ENCODE results near the gene GNAQ. TPM values are rescaled to one million over a fixed set of nuclear protein-coding genes. Genes with fewer than 3 reads are reported as not detected.

Gene GNAQ
- total and polyA plus RNA-seq, 2 of the 4 experiments (the other 2 are of a cell fraction), result 23.1 to 50.7 TPM

DNA sequence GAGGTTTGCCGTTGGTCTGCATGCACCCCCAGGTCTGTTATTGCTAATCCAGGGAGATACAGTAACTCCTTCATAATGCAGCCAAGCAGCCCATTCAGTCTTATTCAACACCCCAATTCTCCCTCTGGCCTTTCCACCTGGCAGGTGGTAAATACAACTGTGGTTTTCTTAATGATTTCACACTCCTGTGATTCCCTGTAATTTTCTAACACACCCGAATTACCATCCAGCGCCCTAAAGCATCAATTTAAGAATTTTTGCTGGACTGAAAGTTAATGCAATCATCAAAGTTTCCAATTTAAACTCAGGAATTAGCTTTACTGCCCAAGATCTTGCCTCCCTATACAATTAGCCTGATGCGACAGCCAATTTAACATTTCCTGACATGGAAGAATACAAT, 62.5 kb downstream of the GNAQ start:
- H2BK5ac ChIP-seq (ENCODE audit: low read depth, low read length, poor library complexity, severe bottlenecking), result no peak overlapping the region
- H3K56ac ChIP-seq (ENCODE audit: extremely low read depth, insufficient read depth, low read length), result no peak overlapping the region
- H4K8ac ChIP-seq (ENCODE audit: low read depth in 2 of 2, low read length in 2 of 2), result no peak overlapping the region
- TF ChIP-seq RCOR1 (IDR thresholded peaks at IDR 0.05; ENCODE audit: insufficient replicate concordance, low read length), result no peak
- no peak for TF ChIP-seq BHLHE40 (IDR thresholded peaks at IDR 0.05; ENCODE audit: low read depth, low read length)
- no peak for TF ChIP-seq MAZ (IDR thresholded peaks at IDR 0.05; ENCODE audit: borderline replicate concordance, low read depth, low read length)
- TF ChIP-seq FOS (IDR thresholded peaks at IDR 0.05; ENCODE audit: low read depth, low read length), result no peak
- no peak for TF ChIP-seq MAFK (IDR thresholded peaks at IDR 0.05; ENCODE audit: low read depth, low read length)
- TF ChIP-seq, protein P1, sequence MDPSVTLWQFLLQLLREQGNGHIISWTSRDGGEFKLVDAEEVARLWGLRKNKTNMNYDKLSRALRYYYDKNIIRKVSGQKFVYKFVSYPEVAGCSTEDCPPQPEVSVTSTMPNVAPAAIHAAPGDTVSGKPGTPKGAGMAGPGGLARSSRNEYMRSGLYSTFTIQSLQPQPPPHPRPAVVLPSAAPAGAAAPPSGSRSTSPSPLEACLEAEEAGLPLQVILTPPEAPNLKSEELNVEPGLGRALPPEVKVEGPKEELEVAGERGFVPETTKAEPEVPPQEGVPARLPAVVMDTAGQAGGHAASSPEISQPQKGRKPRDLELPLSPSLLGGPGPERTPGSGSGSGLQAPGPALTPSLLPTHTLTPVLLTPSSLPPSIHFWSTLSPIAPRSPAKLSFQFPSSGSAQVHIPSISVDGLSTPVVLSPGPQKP (IDR thresholded peaks at IDR 0.05; ENCODE audit: borderline replicate concordance, low read depth, low read length), result no peak
- TF ChIP-seq, protein P2, sequence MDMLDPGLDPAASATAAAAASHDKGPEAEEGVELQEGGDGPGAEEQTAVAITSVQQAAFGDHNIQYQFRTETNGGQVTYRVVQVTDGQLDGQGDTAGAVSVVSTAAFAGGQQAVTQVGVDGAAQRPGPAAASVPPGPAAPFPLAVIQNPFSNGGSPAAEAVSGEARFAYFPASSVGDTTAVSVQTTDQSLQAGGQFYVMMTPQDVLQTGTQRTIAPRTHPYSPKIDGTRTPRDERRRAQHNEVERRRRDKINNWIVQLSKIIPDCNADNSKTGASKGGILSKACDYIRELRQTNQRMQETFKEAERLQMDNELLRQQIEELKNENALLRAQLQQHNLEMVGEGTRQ (IDR thresholded peaks at IDR 0.05; ENCODE audit: low read depth, low read length), result no peak
- no peak for TF ChIP-seq RFX5 (IDR thresholded peaks at IDR 0.05; ENCODE audit: low read depth, low read length)
- TF ChIP-seq, protein P3, sequence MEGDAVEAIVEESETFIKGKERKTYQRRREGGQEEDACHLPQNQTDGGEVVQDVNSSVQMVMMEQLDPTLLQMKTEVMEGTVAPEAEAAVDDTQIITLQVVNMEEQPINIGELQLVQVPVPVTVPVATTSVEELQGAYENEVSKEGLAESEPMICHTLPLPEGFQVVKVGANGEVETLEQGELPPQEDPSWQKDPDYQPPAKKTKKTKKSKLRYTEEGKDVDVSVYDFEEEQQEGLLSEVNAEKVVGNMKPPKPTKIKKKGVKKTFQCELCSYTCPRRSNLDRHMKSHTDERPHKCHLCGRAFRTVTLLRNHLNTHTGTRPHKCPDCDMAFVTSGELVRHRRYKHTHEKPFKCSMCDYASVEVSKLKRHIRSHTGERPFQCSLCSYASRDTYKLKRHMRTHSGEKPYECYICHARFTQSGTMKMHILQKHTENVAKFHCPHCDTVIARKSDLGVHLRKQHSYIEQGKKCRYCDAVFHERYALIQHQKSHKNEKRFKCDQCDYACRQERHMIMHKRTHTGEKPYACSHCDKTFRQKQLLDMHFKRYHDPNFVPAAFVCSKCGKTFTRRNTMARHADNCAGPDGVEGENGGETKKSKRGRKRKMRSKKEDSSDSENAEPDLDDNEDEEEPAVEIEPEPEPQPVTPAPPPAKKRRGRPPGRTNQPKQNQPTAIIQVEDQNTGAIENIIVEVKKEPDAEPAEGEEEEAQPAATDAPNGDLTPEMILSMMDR (conservative IDR thresholded peaks at IDR 0.05; ENCODE audit: low read depth, low read length), result no peak
- TF ChIP-seq MXI1 (IDR thresholded peaks at IDR 0.05; ENCODE audit: borderline replicate concordance, low read depth, low read length), result no peak
- no peak for TF ChIP-seq SMC3 (IDR thresholded peaks at IDR 0.05; ENCODE audit: low read depth, low read length)
- no peak for TF ChIP-seq CHD1 (IDR thresholded peaks at IDR 0.05; ENCODE audit: low read depth, low read length)
- no peak for TF ChIP-seq RAD21 (IDR thresholded peaks at IDR 0.05; ENCODE audit: low read length)
- TF ChIP-seq POLR2A (IDR thresholded peaks at IDR 0.05; ENCODE audit: low read depth, low read length), result no peak
- no peak for TF ChIP-seq NFE2L2 (IDR thresholded peaks at IDR 0.05; ENCODE audit: low read depth, low read length)
- no peak overlapping the region for H4K91ac ChIP-seq (ENCODE audit: insufficient read depth, low read depth, low read length)
- no peak for ATAC-seq (ENCODE audit: low read depth)
- H4K20me1 ChIP-seq (ENCODE audit: insufficient read depth, low read length), result peaks cover 26% of the 10 kb centered on the region
- no peak overlapping the region for H2BK20ac ChIP-seq (ENCODE audit: low read depth, low read length)
- H3K4me1 ChIP-seq (ENCODE audit: control insufficient read depth, insufficient read depth, low read length), result no peaks in the 10 kb centered on the region
- H2BK15ac ChIP-seq (ENCODE audit: low read depth, low read length), result no peak overlapping the region
- H3K23ac ChIP-seq (ENCODE audit: low read depth, low read length), result no peak overlapping the region
- no TSS peak for BruUV-seq (replicated peaks)
- H2AK5ac ChIP-seq (ENCODE audit: low read depth, low read length), result no peak overlapping the region
- DNase-seq, result no peak
- no peak overlapping the region for H3K9ac ChIP-seq (ENCODE audit: low read depth, low read length)
- no peak overlapping the region for H2AFZ ChIP-seq (replicated peaks; ENCODE audit: low read length, poor library complexity)
- intact Hi-C loops (cut with micrococcal nuclease) (loop anchor here (10.0 kb wide), 1 partner anchor 266 kb away; the partner anchor contains the start of gene CEP78), dilution Hi-C loops (cut with HindIII; ENCODE audit: low sequenced_read_pairs, unreplicated experiment) (no loop called here), in situ Hi-C loops (cut with MboI; ENCODE audit: low sequenced_read_pairs) (no loop called here)
- 100% methylated on average over 1 of the region's 4 CpGs; no CpG with 5 or more reads in 1 of the 2 experiments for WGBS, 2 experiments (ENCODE audit: extremely low coverage in 2 of 2, insufficient read length in 1 of 2)
- no peak overlapping the region for H3K4ac ChIP-seq (ENCODE audit: low read depth, low read length)
- no peak overlapping the region for H2BK120ac ChIP-seq (ENCODE audit: low read depth, low read length)
- no peaks in the 10 kb centered on the region for H3K27me3 ChIP-seq (ENCODE audit: control insufficient read depth, insufficient read depth, low read length)
- H3K79me1 ChIP-seq (ENCODE audit: low read depth in 1 of 2, low read length in 2 of 2), result peaks cover 23 to 47% of the 10 kb centered on the region in 2 experiments
- H3K4me2 ChIP-seq (ENCODE audit: low read depth, low read length), result no peak overlapping the region
- no peaks in the 10 kb centered on the region for H3K9me3 ChIP-seq (ENCODE audit: control insufficient read depth, insufficient read depth, low read length)
- no peak overlapping the region for H3K27ac ChIP-seq (ENCODE audit: insufficient read depth, low read length)
- no peak overlapping the region for H4K5ac ChIP-seq (ENCODE audit: low read depth, low read length)
- no peak overlapping the region for H3K4me3 ChIP-seq (ENCODE audit: insufficient read depth, low read depth, low read length)
- no peak overlapping the region for H2AK9ac ChIP-seq (replicated peaks; ENCODE audit: low read depth, low read length, poor library complexity)
- H3K14ac ChIP-seq (replicated peaks; ENCODE audit: low read depth, low read length), result no peak overlapping the region
- ChIA-PET CTCF (no interaction called here), POLR2A (ENCODE audit: unreplicated experiment) (no interaction called here)
- no peak overlapping the region for H3K18ac ChIP-seq (ENCODE audit: low read depth, low read length)
- H3K9me1 ChIP-seq (ENCODE audit: insufficient read depth, low read length), result peaks cover 3% of the 10 kb centered on the region; the same call in 1 of the 2 replicates
- H3K36me3 ChIP-seq (ENCODE audit: control insufficient read depth, insufficient read depth, low read length), result 0 out of 2 replicates have a peak, but pooled peaks cover 2% of the 10 kb centered on the region

Measured in IMR-90 (cell line).